Stimulated activated effector memory CD8-positive, alpha-beta T cell treated with anti-CD3 and anti-CD28 coated beads, Interleukin-12 subunit alpha, Interleukin-12 subunit beta, amount 100 ng/mL, for 72 hours (primary cell): ENCODE results near the gene DHX16.

Experiments used
- ATAC-seq: fragments of 150-1000 bp; cut with Tn5 transposase; 2 replicates; pipeline ENCODE4 v1.10.0; 2021
- DNase-seq, 2 donors: peaks; one replicate each; pipeline ENCODE4 v3.0.0; 2021 to 2022; ENCODE audit warnings: low spot score in 2 of 2
- H3K27ac Mint-ChIP-seq: one replicate; pipeline ENCODE4 v1.8.0; 2022; ENCODE audit warnings: mild to moderate bottlenecking, mixed read lengths
- H3K36me3 Mint-ChIP-seq: one replicate; pipeline ENCODE4 v1.8.0; 2022; ENCODE audit warnings: mild to moderate bottlenecking, mixed read lengths
- H3K4me1 Mint-ChIP-seq: one replicate; pipeline ENCODE4 v1.8.0; 2022; ENCODE audit warnings: mixed read lengths
- H3K4me3 Mint-ChIP-seq: one replicate; pipeline ENCODE4 v1.8.0; 2022; ENCODE audit warnings: mild to moderate bottlenecking, mixed read lengths
- H3K9me3 Mint-ChIP-seq: one replicate; pipeline ENCODE4 v1.8.0; 2022; ENCODE audit warnings: mixed read lengths

Gene DHX16

GRCh38 chr6:30686908-30687658 is 14.3 kb upstream of the DHX16 start:
- H3K9me3 Mint-ChIP-seq = no peaks in the 10 kb centered on the region
- H3K4me3 Mint-ChIP-seq = peak overlapping the region; percentile 92
- H3K27ac Mint-ChIP-seq = peak overlapping the region; percentile 98
- H3K4me1 Mint-ChIP-seq = peaks cover 53% of the 10 kb centered on the region
- DNase-seq (peak; percentile 66 to 92), ATAC-seq (peak; percentile 55)
- peaks cover 56% of the 10 kb centered on the region for H3K36me3 Mint-ChIP-seq

GRCh38 chr6:30686009-30686907 is 13.5 kb upstream of the DHX16 start, which contains the start of gene PPP1R18:
Gene PPP1R18, minus strand, starts transcription at chr6:30686645. Its CDS starts 627 bp downstream, at chr6:30686018.
- Mint-ChIP-seq H3K27ac (peak within 1 kb of the TSS; percentile 98), H3K9me3 (no peaks in the 10 kb centered on the region), H3K4me3 (peak within 1 kb of the TSS; percentile 92), H3K4me1 (peaks cover 58% of the 10 kb centered on the region), H3K36me3 (peaks cover 64% of the 10 kb centered on the region)
- DNase-seq (peak; percentile 58 to 88), ATAC-seq (peak; percentile 59)

DNA sequence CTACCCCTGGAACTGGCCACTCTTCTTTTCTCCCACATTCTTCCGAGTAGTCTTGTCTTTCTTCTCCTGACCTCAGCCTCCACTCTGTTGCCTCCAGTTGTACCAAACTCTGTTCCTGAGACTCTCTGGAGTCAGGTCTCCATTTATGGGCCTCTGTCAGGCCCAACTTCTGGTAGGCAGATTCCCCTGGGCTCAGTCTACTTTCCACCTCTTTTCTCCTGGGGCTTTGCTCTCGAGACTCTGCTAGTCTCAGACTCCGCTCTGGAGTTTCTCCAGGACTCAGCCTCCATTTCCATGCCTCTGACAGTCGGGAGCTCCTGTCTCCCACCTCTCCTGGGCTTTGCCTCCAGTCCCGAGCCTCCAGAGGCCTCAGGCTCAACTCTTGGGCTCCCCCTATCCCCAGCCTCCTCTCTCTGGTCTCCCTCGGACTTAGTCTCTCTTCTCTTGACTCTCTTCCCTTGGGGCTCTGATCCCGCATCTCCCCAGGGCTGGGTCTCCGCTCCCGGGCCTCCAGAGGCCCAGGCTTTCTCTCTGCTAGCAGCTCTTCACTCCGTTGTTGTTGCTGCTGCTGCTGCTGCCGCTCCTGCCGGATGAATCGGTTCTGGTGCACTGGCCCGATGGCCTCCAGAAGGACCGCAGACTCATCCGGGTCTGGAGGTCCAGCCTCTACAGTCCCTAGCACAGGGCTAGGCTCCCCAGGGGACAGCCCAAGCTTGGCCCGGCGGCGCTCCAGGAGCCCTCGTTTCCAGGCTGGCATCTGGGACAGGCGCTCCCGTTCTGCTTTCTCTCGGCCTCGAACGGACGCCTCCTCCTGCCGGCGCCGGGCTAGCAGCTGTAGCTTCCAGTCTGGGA is 12.6 kb upstream of the DHX16 start:
- DNase-seq (no peak), ATAC-seq (no peak)
- H3K4me1 Mint-ChIP-seq = peaks cover 58% of the 10 kb centered on the region
- no peaks in the 10 kb centered on the region for H3K9me3 Mint-ChIP-seq
- peak overlapping the region; percentile 92 for H3K4me3 Mint-ChIP-seq
- peaks cover 73% of the 10 kb centered on the region for H3K36me3 Mint-ChIP-seq
- peak overlapping the region; percentile 98 for H3K27ac Mint-ChIP-seq

GRCh38 chr6:30684386-30685156 is 11.8 kb upstream of the DHX16 start:
- ATAC-seq = no peak
- DNase-seq = peak in 1 of 2 donors; percentile 71
- H3K27ac Mint-ChIP-seq = peak overlapping the region; percentile 98
- H3K4me3 Mint-ChIP-seq = peak overlapping the region; percentile 92
- H3K9me3 Mint-ChIP-seq = no peaks in the 10 kb centered on the region
- peaks cover 58% of the 10 kb centered on the region for H3K4me1 Mint-ChIP-seq
- H3K36me3 Mint-ChIP-seq = peaks cover 81% of the 10 kb centered on the region

DNA sequence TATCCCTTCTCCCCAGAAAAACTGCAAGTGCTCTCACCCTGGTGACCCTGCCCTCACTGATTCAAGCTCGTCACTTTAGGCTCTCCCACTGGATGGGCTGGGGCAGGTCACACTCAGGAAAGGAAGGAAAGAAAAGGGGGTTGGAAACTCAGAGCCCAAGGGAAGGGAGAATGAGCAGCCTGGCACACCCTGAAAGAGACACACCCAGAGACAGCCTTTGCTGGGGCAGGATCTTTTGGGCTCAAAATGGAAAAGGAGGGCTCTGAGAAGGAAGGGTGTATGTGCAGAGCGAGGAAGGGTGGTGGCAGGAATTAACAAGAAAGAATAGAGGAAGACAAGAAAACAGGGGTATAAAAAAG is 11.2 kb upstream of the DHX16 start:
- Mint-ChIP-seq H3K36me3 (peaks cover 87% of the 10 kb centered on the region), H3K9me3 (no peaks in the 10 kb centered on the region), H3K4me3 (peak overlapping the region; percentile 92), H3K4me1 (peaks cover 58% of the 10 kb centered on the region), H3K27ac (peak overlapping the region; percentile 98)
- ATAC-seq (no peak), DNase-seq (no peak)

- DNase-seq (no peak), ATAC-seq (no peak)
- peaks cover 93% of the 10 kb centered on the region for H3K36me3 Mint-ChIP-seq
- H3K4me1 Mint-ChIP-seq = peaks cover 56% of the 10 kb centered on the region
- H3K9me3 Mint-ChIP-seq = no peaks in the 10 kb centered on the region
- H3K4me3 Mint-ChIP-seq = peak overlapping the region; percentile 92
- peak overlapping the region; percentile 98 for H3K27ac Mint-ChIP-seq
Measured at GRCh38 chr6:30683183-30683979, 10.6 kb upstream of the DHX16 start.

DNA sequence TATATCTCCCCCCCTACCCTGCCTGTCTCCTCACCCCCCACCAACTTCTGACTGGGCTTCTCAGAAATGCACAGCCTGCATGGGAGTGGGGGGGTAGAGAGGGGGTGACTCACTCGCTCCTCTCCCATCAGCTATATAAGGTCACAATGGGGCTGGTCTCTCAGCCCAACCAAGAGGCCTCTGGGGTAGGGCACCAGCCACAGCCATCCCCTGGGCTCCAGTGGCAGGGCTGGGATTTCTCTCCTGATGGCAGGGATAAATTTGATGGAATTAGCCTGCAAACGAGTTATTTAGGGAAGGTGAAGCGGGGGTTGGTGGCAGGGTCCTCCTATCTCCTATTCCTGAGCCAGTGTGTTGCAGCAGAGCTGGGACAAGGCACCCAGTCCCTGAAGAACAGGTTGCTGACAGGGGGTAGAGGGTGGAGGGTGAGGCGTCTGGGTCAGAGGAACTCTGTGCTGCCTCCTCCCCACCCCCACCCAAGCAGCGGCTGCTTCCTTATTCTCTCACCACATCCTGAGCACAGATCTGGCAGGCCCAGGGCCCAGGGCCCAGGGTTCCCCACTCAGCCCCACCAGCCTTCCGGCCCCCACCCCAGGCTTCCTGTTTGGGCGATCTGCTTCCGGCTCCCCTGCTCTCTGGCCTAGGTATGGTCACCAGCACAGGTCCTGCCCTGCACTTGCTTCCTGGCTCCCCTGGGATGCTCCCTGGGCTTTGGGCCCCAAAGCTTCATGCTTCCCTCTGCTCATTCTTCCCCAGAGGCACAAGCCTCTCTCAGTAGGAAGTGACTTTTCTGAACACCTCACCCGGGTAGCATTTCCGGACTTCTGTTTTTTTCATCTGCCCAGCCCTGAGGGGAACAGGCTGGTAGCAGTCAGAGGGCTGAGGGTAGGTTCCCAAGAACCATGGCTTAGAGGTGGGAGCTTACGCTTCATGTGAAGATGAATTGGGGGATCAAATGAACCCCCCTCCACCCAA is 9.6 kb upstream of the DHX16 start:
- ATAC-seq = peak; percentile 70
- DNase-seq = peak; percentile 65 to 91
- peaks cover 47% of the 10 kb centered on the region for H3K4me1 Mint-ChIP-seq
- no peaks in the 10 kb centered on the region for H3K9me3 Mint-ChIP-seq
- H3K36me3 Mint-ChIP-seq = peaks cover 100% of the 10 kb centered on the region
- H3K27ac Mint-ChIP-seq = peak overlapping the region; percentile 98
- H3K4me3 Mint-ChIP-seq = peak overlapping the region; percentile 92

GRCh38 chr6:30681766-30682142 is 8.9 kb upstream of the DHX16 start:
- H3K4me1 Mint-ChIP-seq = peaks cover 46% of the 10 kb centered on the region
- H3K9me3 Mint-ChIP-seq = no peaks in the 10 kb centered on the region
- no peak for ATAC-seq
- peak overlapping the region; percentile 92 for H3K4me3 Mint-ChIP-seq
- peaks cover 100% of the 10 kb centered on the region for H3K36me3 Mint-ChIP-seq
- H3K27ac Mint-ChIP-seq = peak overlapping the region; percentile 98
- DNase-seq = no peak

- H3K36me3 Mint-ChIP-seq = peaks cover 100% of the 10 kb centered on the region
- H3K9me3 Mint-ChIP-seq = no peaks in the 10 kb centered on the region
- DNase-seq (no peak), ATAC-seq (no peak)
- H3K4me1 Mint-ChIP-seq = peaks cover 55% of the 10 kb centered on the region
- peak overlapping the region; percentile 98 for H3K27ac Mint-ChIP-seq
- H3K4me3 Mint-ChIP-seq = peak overlapping the region; percentile 92
Measured at GRCh38 chr6:30679765-30680535, 7.1 kb upstream of the DHX16 start.

GRCh38 chr6:30678964-30679726 is 6.3 kb upstream of the DHX16 start:
- DNase-seq (peak; percentile 92 to 96), ATAC-seq (peak; percentile 72)
- Mint-ChIP-seq H3K27ac (peak overlapping the region; percentile 98), H3K4me1 (peaks cover 55% of the 10 kb centered on the region), H3K36me3 (peaks cover 93% of the 10 kb centered on the region), H3K9me3 (no peaks in the 10 kb centered on the region), H3K4me3 (peak overlapping the region; percentile 92)

GRCh38 chr6:30676660-30677285 is 4.0 kb upstream of the DHX16 start:
- H3K9me3 Mint-ChIP-seq = no peaks in the 10 kb centered on the region
- DNase-seq = no peak
- H3K36me3 Mint-ChIP-seq = peaks cover 79% of the 10 kb centered on the region
- no peak for ATAC-seq
- H3K4me3 Mint-ChIP-seq = no peak overlapping the region
- H3K27ac Mint-ChIP-seq = peak overlapping the region; percentile 55
- peaks cover 49% of the 10 kb centered on the region for H3K4me1 Mint-ChIP-seq
